Stimulated activated CD8-positive, alpha-beta memory T cell treated with anti-CD3 and anti-CD28 coated beads, Interleukin-2, amount 100 ng/mL, for 1 hour (primary cell): Measurements from ENCODE around the gene UPP1.
"Not testable (repeated sequence)": the region's sequence is repeated elsewhere in the genome, so short reads cannot be mapped to it uniquely, and the experiment has no call there.

ENCODE experiments used
- DNase-seq, 2 donors: peaks; one replicate each; pipeline ENCODE4 v3.0.0-alpha.2; 2020; ENCODE audit warnings: low read depth in 2 of 2

UPP1 gene

DNA sequence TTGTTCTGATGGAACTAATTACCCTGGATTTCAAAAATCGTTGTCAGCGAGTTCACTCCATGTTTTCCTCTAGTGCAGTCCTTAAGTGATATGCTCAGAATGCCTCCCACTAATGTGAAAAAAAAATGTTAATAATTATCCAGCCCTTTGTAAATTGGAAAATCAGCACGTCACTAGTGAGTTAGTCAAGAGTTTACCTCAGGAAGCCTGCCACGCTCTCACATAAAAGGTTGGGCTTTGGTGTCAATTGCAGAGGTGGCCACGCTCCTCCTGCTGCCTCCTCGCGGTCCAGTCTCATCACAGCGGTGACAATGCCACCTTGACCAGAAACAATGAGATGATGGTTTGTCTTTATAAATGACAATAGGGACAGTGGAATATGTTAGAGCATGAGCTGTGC, 22.5 kb downstream of the UPP1 start:
- no peak for DNase-seq

DNA sequence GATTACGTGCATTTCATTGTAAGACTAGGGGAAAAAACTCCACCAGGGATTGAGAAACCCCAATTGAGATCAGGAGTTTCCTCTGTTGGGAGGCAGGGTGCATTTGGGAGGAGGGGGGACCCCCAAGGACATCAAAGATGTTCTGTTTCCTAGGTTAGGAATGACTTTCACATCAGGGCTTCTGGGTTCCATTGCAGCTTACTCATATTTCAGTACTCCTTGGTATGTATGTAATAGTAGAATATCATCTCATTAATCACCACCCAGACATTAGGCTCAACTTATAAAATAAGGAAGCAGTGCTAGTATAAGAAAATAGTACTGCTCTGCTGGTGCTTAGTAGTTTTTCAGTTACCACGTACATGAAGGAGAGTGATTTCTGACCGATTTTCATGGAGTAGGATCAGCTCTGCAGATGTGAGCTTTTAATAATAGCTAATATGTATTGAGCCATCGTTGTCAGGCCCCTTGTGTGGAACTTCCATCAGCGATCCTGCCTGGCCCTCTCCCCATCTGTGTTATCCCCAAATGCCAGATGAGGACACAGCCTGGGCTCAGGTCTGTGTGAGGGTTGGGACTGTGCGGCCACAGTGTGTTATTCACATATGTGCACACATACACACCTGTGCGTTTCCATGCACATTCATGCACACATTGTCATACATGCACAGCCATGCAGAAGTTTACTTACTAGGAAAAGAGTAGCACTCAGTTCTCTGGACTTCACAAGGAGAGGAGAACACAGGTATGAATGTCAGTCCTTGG, 23.5 kb downstream of the UPP1 start:
- DNase-seq: no peak

GRCh38 chr7:48113275-48113674, 24.2 kb downstream of the UPP1 start:
- no peak for DNase-seq

DNA sequence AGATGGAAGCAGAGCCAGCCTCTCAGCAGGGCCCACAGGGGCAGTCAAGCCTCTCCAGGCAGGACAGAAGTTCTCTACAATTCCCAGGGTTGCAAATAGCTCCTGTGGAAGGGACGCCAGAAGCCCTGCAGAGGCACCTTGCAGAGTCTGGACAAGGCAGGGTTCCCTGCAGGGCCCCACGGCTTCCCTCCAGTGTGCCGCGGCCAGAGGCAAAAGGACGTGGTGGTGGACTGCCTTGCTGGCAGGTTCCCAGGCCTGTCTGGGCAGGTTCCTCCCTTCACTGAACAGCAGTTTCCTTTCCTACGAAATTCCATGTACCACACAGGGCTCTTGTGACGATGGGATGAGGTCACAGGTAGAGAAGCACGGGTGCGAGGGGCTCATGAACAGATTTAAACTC, 25.1 kb downstream of the UPP1 start:
- no peak for DNase-seq

DNA sequence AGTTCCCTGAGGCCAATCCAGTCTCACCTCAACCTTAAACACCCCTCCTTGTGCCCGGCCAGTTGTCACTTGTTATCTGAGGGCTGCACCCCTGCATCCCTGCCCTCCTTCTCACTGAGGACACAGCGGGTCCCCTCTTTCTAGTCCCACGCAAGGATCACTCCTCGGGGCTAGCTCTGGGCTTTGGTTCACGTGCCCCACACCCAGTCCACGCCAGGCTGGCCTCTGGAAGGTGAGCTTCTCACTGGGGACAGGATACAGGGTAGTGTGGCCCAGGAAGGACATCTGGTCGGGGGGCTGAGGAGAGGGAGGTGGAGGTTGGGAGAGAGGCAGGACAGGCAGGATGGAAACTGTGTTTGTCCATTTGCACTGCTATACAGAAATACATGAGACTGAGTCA, 25.5 kb downstream of the UPP1 start:
- no peak for DNase-seq

DNA sequence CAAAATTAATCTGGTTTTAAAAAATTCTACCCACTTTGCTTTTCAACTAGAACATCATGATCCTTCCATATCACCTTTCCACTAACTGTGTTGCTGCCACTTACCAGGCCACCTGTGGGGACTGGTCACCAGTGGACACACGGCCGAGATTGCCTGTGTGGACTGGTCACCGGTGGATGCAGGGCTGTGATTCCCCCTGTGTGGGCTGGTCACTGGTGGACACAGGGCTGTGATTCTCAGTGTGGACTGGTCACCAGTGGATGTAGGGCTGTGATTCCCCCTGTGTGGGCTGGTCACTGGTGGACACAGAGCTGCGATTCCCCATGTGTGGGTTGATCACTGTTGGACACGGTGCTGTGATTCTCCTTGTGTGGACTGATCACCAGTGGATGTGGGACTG, 27.0 kb downstream of the UPP1 start:
- no peak for DNase-seq

DNA sequence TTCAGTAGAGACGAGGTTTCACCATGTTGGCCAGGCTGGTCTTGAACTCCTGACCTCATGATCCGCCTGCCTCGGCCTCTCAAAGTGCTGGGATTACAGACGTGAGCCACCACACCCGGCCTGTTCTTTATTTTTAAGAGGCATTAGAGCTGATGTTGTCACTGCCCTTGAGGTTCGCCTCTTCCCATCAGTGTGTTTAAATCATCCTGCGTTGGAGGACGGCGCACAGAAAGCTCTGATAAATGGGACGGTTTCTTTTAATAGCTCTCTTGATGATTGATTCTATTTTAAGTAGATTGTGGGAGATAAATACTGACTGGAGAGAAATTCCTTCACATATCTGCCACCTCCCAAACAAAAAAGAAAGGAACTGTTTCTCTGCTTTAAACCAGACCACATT, 29.0 kb downstream of the UPP1 start:
- DNase-seq: no peak

- not testable (repeated sequence) for DNase-seq
Observed at GRCh38 chr7:48120536-48120935, 31.5 kb downstream of the UPP1 start.

GRCh38 chr7:48126037-48126436, 37.0 kb downstream of the UPP1 start:
- no peak for DNase-seq

DNA sequence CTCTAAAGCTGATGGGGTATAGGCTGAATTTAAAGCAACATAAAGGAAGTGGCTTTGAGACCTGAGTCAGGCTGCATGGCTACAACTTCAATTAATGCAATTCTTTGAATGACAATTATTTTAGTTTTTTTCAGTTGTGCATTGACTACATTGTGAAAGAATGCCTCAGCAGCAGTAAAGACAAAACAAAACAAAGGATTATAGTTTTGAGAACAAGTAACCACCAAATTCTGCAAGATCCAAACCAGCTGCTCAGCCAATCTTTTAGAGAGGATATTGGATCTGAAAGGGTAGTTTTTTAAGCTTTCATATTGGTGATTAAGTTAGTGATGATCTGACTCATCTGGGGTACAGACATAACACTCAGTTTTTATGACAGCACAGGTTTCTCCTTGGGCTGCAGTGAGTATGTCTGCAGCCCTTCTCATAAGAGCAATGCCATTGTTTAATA, 41.6 kb downstream of the UPP1 start:
- no peak for DNase-seq

DNA sequence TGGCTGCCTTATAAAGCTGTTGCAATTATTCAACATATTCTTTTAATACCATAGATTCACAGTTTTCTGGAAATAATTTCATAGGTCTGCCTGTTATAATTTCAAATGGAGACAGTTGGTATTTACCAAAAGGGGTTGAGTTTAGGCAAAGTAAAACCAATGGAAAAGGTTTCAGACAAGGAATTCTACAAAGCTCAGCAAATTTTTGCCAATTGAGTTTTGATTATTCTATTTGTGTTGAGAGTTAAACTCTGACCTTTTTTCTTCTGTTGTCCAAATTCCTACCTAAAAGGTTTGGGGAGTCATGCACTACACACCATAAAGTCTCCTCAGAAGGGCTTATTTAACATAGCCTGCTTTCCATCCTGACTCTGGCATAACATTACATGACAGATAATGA, 43.7 kb downstream of the UPP1 start:
- no peak for DNase-seq

- DNase-seq: no peak
Observed at GRCh38 chr7:48139459-48139858, 50.4 kb downstream of the UPP1 start.

DNA sequence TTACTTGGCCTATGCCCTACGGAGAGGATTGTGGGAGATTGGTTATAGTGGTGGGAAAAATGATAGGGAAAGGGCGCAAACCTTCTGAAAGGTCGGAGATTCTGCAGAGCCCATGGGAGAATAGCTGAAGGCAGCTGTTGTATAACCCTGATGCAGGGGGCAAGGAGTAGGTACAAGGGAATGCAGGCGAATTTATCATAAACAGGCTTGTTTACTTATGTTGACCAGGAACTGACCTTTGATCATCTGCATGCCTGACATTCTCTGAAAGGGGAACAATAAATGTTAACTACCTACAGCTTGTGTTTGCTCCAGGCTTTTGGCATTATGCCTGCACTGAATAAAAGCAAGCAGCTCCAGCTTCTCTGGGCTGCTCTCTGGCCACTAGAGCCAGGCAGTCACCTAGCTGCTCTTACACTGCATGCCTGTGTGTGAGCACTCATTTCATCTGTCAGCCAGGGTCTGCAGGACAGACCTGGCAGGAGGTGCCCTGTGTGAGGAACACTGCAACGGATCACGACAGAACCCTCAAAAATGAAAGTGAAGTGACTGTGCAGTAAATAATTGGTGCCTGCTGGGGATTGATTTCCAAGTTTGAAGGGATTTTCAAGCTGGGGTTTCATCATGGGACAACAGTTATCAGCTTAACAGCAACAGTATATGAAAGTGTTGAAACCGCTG, 51.1 kb downstream of the UPP1 start:
- no peak for DNase-seq

DNA sequence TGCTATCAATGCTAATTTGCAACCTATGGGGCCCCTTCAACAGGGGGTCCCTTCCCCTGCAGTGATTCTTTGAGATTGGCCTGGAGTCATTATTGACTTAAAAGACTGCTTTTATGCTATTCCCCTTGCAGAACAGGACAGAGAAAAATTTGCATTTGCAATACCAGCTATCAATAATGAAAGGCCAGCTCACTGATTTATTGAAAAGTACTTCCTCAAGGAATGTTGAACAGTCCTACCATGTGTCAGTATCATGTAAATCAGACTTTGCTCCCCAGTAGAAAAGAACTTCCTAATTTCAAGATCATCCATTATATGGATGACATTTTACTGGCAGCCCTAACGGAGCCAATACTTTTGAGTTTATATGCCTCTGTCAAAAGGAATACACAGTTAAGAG, 52.5 kb downstream of the UPP1 start:
- no peak for DNase-seq

DNA sequence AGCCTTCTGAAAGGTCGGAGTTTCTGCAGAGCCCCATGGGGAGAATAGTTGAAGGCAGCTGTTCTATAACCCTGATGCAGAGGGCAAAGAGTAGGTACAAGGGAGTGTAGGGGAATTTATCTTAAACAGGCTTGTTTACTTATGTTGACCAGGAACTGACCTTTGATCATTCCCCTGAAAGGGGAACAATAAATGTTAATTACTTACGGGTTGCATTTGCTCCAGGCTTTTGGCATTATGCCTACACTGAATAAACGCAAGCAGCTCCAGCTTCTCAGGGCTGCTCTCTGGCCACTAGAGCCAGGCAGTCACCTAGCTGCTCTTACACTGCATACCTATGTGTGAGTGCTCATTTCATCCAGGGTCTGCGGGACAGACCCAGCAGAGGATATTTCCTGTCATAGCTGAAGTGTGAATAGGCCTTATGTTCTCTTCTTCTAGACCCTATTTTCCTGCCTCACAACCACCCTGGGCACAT, 55.3 kb downstream of the UPP1 start:
- DNase-seq: no peak

DNA sequence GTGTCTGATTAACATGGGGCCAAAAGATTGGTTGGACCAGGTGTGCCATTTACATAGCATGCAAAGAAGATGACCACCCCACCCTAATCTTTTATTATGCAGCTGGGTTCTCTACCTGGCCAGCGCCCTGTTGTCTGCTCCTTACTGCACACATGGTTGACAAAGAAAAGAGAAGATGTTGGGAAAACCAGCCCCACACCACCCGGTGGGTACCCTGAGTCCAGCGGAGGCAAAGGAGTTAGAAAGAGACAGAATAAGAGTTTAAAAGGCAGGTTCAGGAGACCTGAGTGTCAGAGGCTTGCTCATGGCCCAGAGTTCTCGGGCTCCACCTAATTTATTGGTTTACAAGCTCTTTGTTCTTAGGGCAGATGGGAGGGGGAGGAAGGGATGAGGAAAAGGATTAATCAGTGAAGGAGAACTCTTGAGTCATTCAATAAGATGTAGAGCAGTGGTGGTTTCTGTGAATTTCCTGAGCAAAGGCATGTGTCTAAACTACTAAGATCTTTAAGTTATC, 58.1 kb downstream of the UPP1 start:
- no peak for DNase-seq

DNA sequence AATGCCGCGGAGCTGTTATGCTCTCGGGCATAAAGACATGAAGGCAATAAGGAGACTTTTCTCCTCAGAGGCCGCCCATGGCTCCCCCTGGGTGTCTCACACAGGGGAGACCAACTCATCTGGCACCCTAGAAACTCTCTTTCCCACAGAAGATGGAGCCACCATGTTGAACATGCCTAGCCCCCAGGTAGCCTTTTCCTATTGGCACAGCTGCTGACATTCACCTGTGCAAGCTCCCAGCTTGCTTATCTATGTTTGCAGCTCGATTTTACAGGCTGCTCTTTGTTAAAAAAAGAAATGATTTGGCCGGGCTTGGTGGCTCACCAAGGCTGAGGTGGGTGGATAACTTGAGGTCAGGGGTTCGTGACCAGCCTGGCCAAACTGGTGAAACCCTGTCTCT, 58.6 kb downstream of the UPP1 start:
- not testable (repeated sequence) for DNase-seq

DNA sequence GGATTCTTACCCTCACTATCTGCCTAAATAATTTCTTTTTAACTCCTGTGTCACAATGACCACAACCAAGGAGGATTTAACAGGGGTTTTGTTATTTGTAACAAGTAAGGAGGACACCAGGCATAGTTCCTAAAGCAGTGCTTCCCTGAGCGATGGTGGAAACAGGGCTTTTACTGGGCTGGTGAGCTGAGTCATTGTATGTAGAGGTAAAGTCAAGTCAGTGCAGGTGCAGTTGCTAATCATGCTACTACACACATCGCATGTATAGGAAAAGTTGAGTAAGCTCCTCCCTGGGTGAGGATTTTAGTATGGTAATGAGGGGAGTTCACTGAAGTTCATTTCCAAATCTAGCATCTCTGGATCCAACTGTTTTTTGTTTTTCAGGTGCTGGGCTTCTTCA, 59.2 kb downstream of the UPP1 start:
- DNase-seq: no peak

DNA sequence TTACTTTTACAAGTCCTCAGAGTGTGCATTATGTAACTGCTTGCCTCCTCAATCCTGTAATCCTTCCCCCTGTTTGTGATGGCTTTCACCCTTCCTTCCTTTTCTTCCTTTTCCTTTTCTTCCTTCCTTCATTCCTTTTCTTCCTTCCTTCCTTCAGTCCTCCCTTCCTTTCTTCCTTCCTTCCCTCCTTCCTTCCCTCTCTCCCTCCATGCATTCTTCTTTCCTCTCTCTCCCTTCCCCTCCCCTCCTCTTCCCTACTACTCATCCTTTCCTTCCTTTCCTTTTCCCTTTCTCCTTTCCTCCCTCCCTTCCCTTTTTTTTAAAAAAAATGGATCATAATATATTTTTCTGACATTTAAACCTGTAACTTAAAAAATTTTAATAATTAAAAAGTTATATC, 60.0 kb downstream of the UPP1 start:
- no peak for DNase-seq

- DNase-seq: no peak
Observed at GRCh38 chr7:48150086-48150485, 61.0 kb downstream of the UPP1 start.

DNA sequence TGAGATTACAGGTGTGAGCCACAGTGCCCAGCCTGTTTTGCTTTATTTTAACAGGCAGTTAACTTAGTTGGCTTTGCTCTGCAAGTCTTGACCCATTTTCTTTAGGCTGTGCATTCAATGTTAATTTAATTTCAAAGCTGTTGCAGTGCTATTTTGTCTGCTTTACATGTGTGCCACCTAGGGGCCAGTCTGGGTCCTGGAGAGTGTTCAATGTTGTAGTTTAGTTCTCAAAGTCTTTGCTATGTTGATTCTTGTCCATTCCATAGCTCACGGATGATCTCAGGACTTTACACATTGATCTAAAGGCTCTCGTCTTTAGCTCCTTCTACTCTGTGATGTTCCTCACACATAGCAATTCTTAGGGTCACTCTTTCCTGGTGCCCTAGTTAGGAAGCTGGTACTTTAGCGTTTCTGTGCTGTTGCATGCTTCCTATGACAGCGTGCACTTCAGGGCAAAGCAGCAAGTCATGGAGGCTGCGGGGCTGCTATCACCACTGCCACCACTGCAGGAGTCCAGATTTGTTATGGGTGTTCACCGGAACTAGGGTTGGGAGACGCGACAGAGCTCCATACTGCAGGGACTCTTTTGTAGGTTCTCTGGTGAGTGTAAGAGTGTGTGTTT, 65.8 kb downstream of the UPP1 start:
- DNase-seq: no peak
